Fibroblast of peridontal ligament (primary cell): ENCODE measurements around the gene PDHA1.
A peak's percentile ranks its signal among the peaks of the same experiment; 100 is the strongest.

Experiments
- DNase-seq: peaks from one replicate; pipeline ENCODE4 v3.0.0-alpha.2; 2010; ENCODE audit errors: extremely low read depth

PDHA1 gene

DNA sequence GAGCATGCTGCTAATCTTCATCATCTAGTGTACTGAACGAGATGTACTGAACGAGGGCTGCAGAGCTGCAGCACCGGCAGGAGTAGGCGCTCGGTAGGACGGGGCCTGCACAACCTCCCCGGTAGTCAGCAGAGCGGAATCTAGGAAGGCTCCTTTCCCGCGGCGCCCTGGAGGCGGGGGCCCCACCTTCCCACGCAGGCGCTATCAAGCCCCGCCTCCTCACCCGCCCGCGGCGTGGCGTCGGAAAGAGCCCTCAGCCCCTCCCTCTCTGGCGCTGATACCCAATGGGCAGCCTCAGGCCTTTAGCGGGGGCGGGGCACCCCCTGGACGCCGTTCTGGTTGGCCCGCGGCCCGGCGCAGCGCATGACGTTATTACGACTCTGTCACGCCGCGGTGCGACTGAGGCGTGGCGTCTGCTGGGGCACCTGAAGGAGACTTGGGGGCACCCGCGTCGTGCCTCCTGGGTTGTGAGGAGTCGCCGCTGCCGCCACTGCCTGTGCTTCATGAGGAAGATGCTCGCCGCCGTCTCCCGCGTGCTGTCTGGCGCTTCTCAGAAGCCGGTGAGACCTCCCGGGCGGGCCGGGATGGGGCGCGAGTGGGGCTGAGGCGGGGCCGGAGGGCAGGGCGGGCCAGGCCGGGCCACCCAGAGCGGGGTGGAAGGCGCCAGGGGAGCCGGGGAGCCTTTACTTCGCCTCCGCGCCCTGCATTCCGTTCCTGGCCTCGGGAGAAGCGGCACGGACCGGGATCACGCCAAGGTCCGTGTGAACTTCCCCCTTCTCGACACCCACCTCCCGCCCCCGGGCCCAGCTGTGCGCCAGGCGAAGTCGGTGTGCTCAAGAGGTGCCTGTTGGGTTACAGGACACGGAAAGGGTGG lies at the start of gene PDHA1:
TSS of gene PDHA1 (plus strand) at position 393 of the 874 bp plus-strand sequence. CDS start at position 504, 111 bp downstream.
- peak; percentile 85 for DNase-seq

DNA sequence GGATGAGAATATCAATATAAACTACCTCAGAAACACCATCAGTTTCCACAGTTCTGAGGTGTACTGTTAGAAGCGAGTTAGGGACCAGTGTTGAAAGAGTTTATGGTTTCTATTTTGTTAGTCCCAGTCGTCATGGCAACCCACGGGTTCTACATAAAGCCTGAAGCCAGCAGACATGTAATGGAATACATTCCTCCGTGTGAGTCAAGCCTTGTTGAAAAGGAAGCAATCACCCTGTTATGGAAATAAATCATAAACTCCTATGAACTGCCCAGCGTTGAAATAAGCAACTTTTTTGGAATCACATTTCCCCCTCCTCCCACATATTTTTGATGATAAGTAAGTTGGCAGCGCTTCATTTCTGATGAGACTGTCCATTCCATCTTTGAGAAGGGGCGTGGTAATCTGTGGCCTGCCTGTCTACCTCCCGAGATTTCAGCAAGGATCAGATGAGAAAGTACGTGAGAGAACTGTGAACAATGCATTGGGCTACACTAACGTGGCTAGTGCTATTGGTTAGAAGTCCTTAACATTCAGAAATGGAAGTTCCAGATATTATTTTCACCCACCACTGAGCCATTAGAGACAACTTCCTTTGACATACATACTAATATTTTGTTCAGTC lies 40.4 kb upstream of the PDHA1 start:
- peak; percentile 84 for DNase-seq

DNA sequence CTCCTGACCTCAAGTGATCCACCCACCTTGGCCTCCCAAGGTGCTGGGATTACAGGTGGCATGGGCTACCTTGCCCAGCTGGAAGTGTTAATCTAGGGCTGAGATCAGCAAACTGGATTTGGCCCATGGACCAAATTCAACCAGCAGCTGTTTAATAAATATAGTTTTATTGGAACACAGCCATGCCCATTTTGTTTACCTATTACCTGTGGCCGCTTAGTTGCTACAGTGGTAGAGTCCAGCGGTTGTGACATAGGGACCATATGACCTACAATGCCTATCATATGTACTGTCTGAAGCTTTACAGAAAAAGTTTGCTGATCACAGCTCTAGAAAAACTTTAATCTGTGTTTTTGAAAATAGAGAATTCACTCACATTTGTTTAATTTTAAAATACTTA lies 17.2 kb upstream of the PDHA1 start:
- no peak for DNase-seq

DNA sequence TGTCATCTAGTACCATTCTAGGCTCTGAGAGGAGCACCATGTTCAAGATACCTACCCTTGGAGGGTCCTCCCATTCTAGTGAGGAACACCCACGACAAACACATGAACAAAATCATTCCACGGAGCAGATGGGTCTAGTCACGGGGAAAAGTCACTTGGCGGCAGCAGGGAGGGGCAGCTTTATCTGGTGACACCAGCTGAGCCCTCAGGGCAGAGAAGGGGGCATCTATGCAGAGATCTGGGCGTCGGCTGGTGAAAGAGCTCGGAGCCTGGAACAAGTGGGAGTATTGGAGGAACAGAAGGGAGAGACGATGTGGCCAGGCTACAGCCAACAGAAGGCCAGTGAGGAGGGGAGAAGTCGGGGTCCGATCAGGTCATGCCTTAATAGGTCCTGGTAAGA lies 11.9 kb upstream of the PDHA1 start:
- DNase-seq, result no peak

DNA sequence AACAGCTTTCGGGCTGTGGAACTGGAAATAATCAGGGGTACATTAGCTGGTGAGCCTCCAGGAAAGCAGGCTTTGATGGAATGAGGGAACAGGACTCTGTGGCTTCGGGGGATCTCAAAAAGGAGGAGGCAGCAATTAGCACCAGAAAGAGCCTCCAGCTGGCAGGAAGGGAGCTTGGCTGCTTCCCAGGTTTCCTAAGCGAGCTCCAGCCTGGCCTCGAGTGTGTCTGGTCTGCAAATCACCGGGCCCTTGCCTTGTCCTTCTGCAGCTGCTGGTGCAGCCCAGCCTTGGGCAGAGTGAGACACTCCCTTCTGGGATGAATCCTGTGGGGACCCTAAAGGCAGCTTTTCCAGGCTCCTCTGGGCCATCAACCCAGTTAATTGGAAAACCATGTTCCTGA lies 10.7 kb upstream of the PDHA1 start:
- DNase-seq, result peak; percentile 26

DNA sequence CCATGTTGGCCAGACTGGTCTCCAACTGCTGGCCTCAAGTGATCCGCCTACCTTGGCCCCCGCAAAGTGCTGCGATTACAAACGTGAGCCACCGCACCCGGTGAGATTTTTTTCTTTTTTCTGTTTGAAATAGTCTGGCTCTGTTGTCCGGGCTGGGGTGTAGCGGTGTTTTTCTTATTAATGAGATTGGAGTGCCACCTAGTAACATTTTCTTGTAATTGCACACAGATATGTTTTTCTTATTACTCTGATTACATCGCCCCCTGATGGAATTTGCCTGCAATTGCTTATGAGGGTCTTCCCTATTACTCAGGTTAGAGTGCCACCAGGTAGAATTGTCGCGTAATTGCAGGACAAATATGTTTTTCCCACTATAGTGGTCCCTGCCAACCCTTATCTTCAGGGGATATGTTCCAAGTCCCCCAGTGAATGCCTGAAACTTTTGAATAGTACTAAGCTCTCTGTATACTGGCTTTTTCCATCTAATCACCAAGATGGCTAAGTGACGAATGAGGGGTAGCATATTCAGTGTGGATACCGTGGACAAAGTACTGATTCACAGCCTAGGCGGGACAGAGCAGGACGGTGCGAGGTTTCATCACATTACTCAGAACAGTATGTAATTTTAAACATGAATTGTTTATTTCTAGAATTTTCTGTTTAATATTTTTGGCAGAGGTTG lies 8.6 kb upstream of the PDHA1 start:
- DNase-seq, result no peak

DNA sequence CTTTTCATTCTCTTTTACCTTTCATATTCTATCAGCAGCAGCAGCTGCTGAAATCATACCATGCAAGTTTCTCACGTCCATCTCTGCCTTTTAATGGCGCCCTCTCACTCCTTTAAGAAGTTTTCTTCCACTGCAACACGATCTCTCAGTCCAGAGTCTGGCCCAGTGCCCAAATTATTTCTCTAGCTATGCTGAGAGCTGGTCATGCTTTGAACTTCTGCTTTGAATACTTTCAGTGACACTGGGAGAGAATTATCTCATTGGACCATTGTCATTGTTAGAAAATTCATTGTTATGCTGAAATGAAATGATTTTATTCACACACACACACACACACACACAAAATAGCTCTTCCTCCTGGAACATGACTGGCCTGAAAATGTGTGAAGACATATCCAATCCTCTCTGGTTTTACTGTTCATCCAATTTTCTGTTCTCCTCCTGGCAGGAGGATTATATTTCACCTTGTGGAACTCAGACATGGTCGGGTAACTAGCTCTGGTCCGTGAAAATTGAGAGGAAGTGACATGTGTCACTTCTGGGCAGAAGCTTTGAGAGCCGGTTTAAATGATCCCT lies 1.3 kb upstream of the PDHA1 start:
- peak; percentile 48 for DNase-seq

DNA sequence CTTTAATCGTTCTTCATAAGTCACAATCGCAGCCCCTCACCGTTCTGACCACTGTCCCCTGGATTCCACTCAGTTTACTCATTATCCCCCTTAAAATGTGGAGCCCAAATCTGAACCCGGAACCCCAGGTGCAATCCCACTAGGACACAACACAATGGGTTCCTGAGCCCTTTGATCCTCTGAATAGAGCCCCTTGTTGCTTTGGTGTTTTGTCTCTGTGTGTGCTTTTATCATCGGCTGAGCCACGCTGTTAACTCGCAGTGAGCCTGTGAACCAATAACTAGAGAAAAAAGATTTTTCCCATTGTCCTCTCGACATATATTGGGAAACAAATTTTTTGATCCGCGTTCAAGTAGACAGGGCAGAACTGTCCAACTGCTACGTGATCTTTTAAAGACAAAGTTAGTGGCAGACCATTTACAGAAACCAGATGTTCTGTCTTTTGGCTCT lies 617 bp upstream of the PDHA1 start:
- no peak for DNase-seq

DNA sequence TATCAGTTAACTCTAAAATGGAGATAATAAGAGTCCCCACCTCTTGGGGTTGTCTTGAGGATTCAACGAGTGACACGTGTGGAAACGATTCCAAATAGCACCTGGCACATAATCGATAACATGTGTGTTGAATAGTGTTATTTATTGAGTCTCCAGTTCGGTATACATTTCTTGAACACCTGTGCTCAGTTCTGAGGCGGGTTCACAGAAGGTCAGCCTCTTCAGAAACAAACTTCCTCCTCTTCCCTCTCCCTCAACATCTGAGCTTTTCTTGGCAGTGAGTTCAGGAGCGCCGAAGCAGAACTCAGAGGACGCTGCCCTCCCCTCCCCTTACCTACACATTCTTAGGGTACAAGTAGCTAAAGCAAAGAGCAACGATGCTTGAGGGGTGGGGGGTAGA lies 934 bp downstream of the PDHA1 start:
- DNase-seq, result no peak

DNA sequence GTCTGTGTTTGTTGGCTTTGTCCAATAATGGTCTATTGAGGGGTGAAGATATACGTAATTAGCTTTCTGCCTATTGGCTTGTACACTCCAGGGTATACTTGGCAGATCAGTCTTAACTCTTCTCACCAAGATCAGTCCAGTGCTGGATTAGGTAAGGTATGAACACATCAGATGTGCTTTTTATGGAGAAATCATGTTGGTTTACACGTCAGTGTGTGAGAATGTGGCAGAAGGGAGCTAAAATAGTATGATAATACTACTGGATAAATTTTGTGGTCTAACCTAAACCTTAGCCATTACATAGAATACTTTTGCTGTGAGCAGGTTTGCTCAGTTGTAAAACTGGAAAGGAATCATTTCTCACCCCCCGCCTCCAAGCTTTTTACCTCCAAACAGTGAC lies 4.2 kb downstream of the PDHA1 start:
- DNase-seq, result peak; percentile 28

DNA sequence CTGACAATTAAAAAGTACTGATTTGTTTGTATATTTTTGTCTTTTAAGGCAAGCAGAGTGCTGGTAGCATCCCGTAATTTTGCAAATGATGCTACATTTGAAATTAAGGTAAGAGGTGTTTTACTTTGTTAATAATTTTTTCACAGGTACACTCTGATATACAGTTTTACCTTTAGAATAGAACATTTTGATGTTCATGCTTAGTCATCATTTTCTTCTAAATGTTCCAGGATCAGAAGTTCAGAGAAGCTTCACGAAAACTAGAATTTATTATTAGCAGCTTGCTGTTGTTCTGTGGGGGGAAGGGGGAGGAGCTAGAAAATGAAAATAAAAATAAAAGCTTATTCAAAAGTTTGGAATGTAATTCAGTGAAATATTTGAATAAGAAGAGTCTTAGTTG lies 5.5 kb downstream of the PDHA1 start:
- no peak for DNase-seq

DNA sequence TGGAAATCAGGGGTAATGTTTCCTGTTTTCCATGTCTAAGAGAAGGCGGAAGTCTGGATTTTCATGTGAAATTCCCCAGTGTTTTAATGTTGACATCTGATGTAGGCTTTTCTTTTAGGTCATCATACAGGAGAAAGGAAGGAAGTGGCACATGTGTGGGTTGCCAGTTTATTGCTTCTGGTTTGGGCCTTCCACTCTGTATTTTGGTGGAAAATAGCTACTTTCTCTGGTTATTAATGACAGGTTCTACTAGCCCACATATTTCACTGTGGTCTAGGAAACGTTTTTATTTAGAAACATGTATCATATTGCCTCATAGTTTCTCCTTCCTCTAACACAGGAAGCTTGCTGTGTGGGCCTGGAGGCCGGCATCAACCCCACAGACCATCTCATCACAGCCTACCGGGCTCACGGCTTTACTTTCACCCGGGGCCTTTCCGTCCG lies 7.2 kb downstream of the PDHA1 start:
- no peak for DNase-seq

DNA sequence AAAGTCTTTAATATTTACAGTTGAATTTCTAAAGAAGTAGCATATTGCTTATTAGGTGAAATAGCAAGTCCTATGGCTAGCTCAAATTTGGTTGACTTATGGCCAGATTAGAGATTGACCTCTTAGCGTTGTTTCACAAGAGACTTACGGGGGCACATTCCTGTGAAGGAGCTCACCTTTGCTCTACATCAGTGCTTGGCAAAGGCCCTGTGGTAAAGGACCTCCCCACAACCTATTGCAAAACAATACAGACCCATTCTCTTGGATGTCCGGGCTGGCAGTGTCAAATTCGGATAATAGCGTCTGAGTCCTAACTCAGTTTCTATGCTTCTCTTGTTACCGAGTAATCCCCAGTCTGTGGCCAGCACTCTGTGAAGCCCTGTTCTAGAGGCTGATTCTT lies 10.9 kb downstream of the PDHA1 start:
- no peak for DNase-seq

DNA sequence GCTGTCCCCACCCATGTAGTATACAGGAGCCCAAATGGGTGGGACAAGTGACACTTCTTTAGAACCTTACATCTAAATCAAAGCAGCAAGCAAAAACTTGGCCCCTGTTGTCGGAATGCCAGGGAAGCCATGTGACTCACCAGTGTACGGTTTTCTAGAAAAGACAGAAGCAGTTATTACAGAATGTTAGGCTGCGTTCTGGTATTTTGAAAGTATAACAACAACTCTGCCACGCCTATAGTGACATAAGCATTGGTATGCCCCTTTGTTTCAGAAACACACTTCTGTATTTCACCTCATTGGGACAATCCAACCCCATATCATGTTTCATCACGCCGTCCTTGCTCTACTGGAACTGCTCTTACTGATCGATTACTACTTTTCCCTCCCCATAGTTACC lies 14.8 kb downstream of the PDHA1 start:
- DNase-seq, result no peak

DNA sequence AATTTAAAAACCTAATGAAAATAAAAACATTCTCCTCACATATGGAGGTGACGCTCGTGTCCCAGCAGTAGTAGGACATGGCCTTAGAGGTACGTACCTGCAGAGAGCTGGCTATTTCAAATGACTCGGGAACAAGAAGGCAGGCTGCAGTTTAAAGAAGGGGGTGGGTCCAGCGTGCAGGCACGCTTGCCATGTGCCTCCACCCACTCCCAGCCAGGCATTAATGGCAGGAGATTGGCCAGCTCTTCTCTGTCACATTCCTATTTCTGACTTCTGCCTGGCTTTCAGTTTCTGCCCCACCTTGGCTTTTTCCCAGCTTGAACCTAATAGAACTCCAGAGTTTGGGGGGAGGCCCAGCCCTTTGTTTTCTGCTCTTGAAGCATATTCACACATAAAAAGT lies 17.2 kb downstream of the PDHA1 start:
- DNase-seq, result no peak

DNA sequence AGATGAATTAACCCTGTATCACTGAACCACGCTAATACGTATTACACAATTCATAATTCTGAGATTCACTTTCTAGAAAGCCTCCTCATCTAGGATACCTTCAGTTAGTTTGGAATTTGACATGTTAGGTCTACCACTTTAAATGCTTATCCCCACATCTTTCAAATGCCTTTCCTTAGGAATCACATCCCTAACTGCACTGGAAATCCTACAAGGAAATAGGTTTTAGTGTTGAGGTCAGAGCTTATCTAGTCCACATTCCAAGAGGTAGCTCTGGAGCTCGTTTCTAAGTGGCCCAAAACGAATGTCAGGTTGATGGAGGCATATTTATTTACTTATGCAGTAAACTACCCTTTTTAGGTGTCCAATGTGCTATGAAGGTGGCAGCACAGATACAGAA lies 18.0 kb downstream of the PDHA1 start:
- no peak for DNase-seq

DNA sequence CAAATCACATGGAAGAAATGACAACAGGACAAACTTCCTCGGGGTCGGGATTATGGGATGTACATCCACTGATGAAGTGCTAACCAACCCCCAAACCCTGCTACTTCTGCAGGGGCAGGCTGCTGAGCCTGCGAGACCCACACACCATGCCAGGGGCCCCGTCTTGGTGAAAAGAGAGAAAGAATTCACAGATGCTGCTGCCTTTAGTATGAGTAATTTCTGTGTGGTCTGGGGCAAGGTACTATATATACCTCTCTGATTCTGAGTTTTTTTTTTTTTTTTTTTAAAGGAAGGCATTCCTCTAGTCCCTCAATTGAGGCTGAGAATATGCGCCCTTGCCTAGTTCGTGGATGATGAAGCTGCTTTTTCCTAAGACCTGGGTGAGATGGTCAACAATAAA lies 24.8 kb downstream of the PDHA1 start:
- DNase-seq, result no peak

DNA sequence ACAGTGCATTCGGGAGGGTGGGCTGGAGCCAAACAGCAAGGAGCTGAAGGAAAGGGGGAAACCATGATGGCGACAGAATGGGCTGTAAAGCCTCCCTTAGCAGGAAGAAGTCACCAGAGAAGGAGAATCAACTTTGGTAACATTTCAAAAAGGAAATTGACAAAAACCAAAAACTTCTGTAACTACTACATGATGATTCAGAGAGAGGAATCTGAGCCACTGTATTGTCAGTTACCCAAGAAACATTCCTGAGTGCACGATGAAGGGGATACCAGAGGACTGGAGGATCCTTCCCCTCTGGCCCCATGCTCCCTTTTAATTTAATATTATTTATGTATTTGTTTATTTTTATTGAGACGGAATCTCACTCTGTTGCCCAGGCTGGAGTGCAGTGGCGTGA lies 26.3 kb downstream of the PDHA1 start:
- peak; percentile 60 for DNase-seq

DNA sequence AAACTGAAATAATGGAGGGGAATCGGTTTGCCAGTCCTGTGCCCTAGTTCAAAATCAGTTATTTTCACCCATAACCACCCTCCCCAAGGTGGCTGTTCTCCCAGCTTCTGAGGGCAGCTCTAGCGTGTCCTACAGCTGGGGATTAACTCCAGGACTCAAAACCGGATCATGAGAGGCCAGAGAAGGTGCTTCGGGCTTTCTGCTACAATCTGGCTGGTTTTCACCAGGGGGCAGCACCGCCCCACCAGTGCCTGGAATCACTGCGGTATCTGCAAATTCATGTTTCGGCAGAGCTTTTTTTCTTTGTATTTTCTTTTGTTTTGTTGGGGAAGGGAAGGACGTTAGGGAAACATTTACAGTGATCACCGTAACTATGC lies 28.4 kb downstream of the PDHA1 start:
- peak; percentile 69 for DNase-seq

DNA sequence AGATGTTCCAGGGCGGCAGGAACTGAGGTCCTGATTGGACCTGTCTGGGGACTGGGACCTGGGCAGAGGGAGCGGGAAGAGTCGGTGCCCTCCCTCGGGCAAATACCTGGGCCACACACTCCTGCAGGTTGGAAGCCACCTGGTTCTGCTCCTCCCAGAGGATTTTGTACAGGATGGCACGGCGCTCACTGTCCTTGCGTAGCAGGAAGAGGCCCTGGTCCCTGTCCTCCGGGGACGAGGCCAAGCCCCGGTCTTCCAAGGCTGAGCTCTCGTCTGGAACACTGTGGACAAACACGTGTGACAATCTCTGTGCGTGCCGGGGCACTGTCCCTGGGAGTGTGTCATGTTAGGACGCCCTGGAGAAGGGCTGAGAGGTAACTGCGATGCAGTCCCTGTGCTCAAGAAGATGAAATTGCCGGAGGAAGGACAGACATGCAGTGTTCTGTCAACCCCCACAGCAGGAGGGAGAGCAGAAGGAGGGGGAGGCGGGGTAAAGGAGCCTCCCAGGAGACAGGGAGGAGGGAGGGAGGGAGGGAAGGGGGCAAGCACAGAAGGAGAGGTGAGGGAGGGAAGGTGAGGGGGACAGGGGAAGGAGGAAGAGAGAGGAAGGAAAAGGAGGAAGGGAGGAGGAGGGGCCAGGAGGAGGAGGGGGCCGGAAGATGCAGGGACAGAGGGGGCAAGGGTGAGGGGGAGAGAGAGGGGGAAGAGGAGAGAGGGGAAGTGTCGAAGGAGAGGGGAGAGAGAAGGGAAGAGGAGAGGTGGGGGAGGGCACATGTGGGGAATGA lies 29.0 kb downstream of the PDHA1 start:
- peak; percentile 3 for DNase-seq

DNA sequence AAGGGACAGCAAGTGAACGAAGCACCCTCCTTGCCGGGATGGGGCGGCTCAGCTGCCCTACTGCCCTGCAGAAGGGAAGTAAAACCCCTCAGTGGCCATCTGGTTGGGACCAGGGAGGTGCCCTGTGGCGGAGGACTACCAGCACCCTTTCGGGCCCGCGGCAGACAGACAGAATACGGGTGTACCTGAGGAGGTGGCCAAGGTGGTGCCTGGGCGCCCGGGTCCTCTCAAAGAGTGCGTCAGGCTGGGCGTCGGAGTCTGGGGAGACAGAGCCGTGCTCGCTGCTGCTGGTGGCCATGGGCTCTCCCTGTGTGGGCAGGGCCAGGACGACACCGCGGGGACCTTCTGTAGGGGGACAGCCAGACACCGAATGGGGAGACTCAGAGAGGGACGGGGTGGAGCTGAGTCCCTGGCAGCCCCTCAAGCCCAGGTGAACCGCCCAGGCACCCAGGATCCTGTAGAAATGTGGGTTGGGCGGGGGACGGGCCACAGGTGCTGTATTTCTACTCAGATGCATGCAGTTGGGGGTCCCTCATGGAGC lies 29.7 kb downstream of the PDHA1 start:
- DNase-seq, result no peak
